Measurements from ENCODE around the gene DCC. TPM values are rescaled to one million over a fixed set of nuclear protein-coding genes. Genes with fewer than 3 reads are reported as not detected.

The DCC gene
- total and polyA plus RNA-seq, 2 experiments from 2014 or later: 0.53 to 0.73 TPM

DNA sequence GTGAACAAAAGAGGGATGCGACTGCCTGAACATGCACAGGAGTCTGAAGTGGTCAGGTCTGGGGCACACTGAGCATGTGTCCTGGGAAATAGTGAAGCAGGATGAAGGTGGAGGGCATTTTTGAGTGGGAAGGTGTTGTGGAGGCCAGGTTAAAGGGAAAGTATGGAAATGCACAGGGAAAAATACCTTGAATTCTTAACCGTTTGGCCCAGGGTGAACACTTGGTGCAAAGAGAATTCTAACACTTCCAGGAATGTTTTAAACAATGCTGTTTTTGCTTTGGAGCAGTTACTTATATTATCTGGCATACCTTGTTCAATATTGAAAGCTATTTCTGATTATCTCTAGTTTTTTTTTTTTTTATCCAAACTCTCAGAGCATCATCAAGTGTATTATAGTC is 623.5 kb downstream of the DCC start:
- peaks cover 3% of the 10 kb centered on the region for H3K4me1 Mint-ChIP-seq
- 0 out of 3 replicates have a peak, but pooled peaks cover 4% of the 10 kb centered on the region for H3K9me3 Mint-ChIP-seq

More for the DNA sequence above, 623.5 kb downstream of the DCC start:
- ATAC-seq (no peak), DNase-seq (ENCODE audit: low spot score) (peak; percentile 74)
- Mint-ChIP-seq H3K36me3 (ENCODE audit: low read depth) (no peaks in the 10 kb centered on the region), H3K27ac (no peak overlapping the region), H3K4me3 (no peak overlapping the region), H3K27me3 (ENCODE audit: insufficient read depth, low read depth, poor library complexity) (no peaks in the 10 kb centered on the region)
- no peaks in the 10 kb centered on the region for H3K79me2 ChIP-seq (replicated peaks; ENCODE audit: insufficient read depth)
- H3F3A ChIP-seq (replicated peaks; ENCODE audit: low read depth): no peaks in the 10 kb centered on the region
- H3K27ac ChIP-seq (ENCODE audit: low read depth): no peak overlapping the region
- no peaks in the 10 kb centered on the region for H3K36me3 ChIP-seq (ENCODE audit: insufficient read depth)
- H3K4me1 ChIP-seq (ENCODE audit: insufficient read depth): no peaks in the 10 kb centered on the region
- TF ChIP-seq ZNF331 (CRISPR knock-in tag; IDR thresholded peaks at IDR 0.05; ENCODE audit: low read depth): no peak
- TF ChIP-seq, protein P1, sequence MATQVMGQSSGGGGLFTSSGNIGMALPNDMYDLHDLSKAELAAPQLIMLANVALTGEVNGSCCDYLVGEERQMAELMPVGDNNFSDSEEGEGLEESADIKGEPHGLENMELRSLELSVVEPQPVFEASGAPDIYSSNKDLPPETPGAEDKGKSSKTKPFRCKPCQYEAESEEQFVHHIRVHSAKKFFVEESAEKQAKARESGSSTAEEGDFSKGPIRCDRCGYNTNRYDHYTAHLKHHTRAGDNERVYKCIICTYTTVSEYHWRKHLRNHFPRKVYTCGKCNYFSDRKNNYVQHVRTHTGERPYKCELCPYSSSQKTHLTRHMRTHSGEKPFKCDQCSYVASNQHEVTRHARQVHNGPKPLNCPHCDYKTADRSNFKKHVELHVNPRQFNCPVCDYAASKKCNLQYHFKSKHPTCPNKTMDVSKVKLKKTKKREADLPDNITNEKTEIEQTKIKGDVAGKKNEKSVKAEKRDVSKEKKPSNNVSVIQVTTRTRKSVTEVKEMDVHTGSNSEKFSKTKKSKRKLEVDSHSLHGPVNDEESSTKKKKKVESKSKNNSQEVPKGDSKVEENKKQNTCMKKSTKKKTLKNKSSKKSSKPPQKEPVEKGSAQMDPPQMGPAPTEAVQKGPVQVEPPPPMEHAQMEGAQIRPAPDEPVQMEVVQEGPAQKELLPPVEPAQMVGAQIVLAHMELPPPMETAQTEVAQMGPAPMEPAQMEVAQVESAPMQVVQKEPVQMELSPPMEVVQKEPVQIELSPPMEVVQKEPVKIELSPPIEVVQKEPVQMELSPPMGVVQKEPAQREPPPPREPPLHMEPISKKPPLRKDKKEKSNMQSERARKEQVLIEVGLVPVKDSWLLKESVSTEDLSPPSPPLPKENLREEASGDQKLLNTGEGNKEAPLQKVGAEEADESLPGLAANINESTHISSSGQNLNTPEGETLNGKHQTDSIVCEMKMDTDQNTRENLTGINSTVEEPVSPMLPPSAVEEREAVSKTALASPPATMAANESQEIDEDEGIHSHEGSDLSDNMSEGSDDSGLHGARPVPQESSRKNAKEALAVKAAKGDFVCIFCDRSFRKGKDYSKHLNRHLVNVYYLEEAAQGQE (IDR thresholded peaks at IDR 0.05; ENCODE audit: unreplicated experiment): no peak
- TF ChIP-seq POLR2AphosphoS5 (IDR thresholded peaks at IDR 0.05; ENCODE audit: low read depth): no peak
- TF ChIP-seq, protein P2, sequence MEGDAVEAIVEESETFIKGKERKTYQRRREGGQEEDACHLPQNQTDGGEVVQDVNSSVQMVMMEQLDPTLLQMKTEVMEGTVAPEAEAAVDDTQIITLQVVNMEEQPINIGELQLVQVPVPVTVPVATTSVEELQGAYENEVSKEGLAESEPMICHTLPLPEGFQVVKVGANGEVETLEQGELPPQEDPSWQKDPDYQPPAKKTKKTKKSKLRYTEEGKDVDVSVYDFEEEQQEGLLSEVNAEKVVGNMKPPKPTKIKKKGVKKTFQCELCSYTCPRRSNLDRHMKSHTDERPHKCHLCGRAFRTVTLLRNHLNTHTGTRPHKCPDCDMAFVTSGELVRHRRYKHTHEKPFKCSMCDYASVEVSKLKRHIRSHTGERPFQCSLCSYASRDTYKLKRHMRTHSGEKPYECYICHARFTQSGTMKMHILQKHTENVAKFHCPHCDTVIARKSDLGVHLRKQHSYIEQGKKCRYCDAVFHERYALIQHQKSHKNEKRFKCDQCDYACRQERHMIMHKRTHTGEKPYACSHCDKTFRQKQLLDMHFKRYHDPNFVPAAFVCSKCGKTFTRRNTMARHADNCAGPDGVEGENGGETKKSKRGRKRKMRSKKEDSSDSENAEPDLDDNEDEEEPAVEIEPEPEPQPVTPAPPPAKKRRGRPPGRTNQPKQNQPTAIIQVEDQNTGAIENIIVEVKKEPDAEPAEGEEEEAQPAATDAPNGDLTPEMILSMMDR (conservative IDR thresholded peaks at IDR 0.05; ENCODE audit: low read depth in 2 of 2): no peak
- no peak for TF ChIP-seq JUNB (IDR thresholded peaks at IDR 0.05; ENCODE audit: unreplicated experiment)
- no peak for TF ChIP-seq STAT1 (IDR thresholded peaks at IDR 0.05; ENCODE audit: unreplicated experiment)
- TF ChIP-seq, protein P3, sequence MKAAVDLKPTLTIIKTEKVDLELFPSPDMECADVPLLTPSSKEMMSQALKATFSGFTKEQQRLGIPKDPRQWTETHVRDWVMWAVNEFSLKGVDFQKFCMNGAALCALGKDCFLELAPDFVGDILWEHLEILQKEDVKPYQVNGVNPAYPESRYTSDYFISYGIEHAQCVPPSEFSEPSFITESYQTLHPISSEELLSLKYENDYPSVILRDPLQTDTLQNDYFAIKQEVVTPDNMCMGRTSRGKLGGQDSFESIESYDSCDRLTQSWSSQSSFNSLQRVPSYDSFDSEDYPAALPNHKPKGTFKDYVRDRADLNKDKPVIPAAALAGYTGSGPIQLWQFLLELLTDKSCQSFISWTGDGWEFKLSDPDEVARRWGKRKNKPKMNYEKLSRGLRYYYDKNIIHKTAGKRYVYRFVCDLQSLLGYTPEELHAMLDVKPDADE (IDR thresholded peaks at IDR 0.05): no peak
- TF ChIP-seq EZH2 (IDR thresholded peaks at IDR 0.05; ENCODE audit: low read depth, unreplicated experiment): no peak
- no peak for TF ChIP-seq ZNF462 (CRISPR knock-in tag; IDR thresholded peaks at IDR 0.05)
- no peak for TF ChIP-seq NANOG (IDR thresholded peaks at IDR 0.05; ENCODE audit: borderline replicate concordance)
- no peak for TF ChIP-seq ZNF114 (CRISPR knock-in tag; IDR thresholded peaks at IDR 0.05)
- no peak for TF ChIP-seq EZH2phosphoT487 (IDR thresholded peaks at IDR 0.05; ENCODE audit: unreplicated experiment)
- TF ChIP-seq CREB1 (CRISPR knock-in tag; IDR thresholded peaks at IDR 0.05; ENCODE audit: low read depth): no peak
- no peak overlapping the region for H3K4me2 ChIP-seq
- no peaks in the 10 kb centered on the region for H3K9me2 ChIP-seq (ENCODE audit: insufficient read depth)
- no peaks in the 10 kb centered on the region for H4K20me1 ChIP-seq (replicated peaks; ENCODE audit: insufficient read depth)
- H2AFZ ChIP-seq: no peak overlapping the region
- H3K27me3 ChIP-seq (ENCODE audit: insufficient read depth): no peaks in the 10 kb centered on the region
- H3K4me3 ChIP-seq: no peak overlapping the region

All from GM23338 (cell line).